ENCODE data around the gene MCUB.
A peak's percentile ranks its signal among the peaks of the same experiment; 100 is the strongest.

The MCUB gene

GRCh38 chr4:109571494-109571893 is 11.4 kb downstream of the MCUB start:
- H3K23ac ChIP-seq (ENCODE audit: low read length): no peak overlapping the region
- WGBS (ENCODE audit: extremely low coverage, insufficient coverage, low lambda C conversion rate): no CpG with 5 or more reads among the region's 3 CpGs

GRCh38 chr4:109572154-109572553 is 12.1 kb downstream of the MCUB start:
- Histone ChIP-seq H2BK5ac (ENCODE audit: low read length) (no peak overlapping the region), H3K27ac (ENCODE audit: low read depth, low read length) (no peak overlapping the region), H4K5ac (ENCODE audit: low read length) (no peak overlapping the region), H2BK120ac (ENCODE audit: low read depth, low read length) (no peak overlapping the region), H2AK5ac (ENCODE audit: low read length) (no peak overlapping the region), H3K36me3 (ENCODE audit: control insufficient read depth, insufficient read depth, low read length) (no peaks in the 10 kb centered on the region), H3K4me1 (ENCODE audit: control insufficient read depth, low read depth, low read length) (no peaks in the 10 kb centered on the region), H3K27me3 (ENCODE audit: insufficient read depth, low read length, poor library complexity) (no peaks in the 10 kb centered on the region), H2BK15ac (replicated peaks; ENCODE audit: low read depth) (no peak overlapping the region), H3K4ac (ENCODE audit: low read depth, low read length) (no peak overlapping the region), H3K9ac (ENCODE audit: low read length) (no peak overlapping the region), H3K79me1 (ENCODE audit: low read length) (no peaks in the 10 kb centered on the region), H3K4me2 (ENCODE audit: low read length) (no peak overlapping the region), H3K4me3 (ENCODE audit: low read length) (no peak overlapping the region), H3K23ac (ENCODE audit: low read length) (no peak overlapping the region), H4K8ac (ENCODE audit: low read depth, low read length) (no peak overlapping the region), H3K56ac (ENCODE audit: low read length) (no peak overlapping the region), H3K79me2 (ENCODE audit: control insufficient read depth, insufficient read depth, low read length) (no peaks in the 10 kb centered on the region), H3K18ac (ENCODE audit: low read length) (no peak overlapping the region)
- no CpG with 5 or more reads among the region's 3 CpGs for WGBS (ENCODE audit: extremely low coverage, insufficient coverage, low lambda C conversion rate)
- no peak for DNase-seq

More at GRCh38 chr4:109571494-109571893, 11.4 kb downstream of the MCUB start:
- no peak overlapping the region for H2BK5ac ChIP-seq (ENCODE audit: low read length)
- H3K4me1 ChIP-seq (ENCODE audit: control insufficient read depth, low read depth, low read length): no peaks in the 10 kb centered on the region
- no peak overlapping the region for H3K18ac ChIP-seq (ENCODE audit: low read length)
- no peak overlapping the region for H2BK120ac ChIP-seq (ENCODE audit: low read depth, low read length)
- H3K9ac ChIP-seq (ENCODE audit: low read length): no peak overlapping the region
- no peak overlapping the region for H3K4ac ChIP-seq (ENCODE audit: low read depth, low read length)
- H4K8ac ChIP-seq (ENCODE audit: low read depth, low read length): no peak overlapping the region
- DNase-seq: no peak
- no peaks in the 10 kb centered on the region for H3K36me3 ChIP-seq (ENCODE audit: control insufficient read depth, insufficient read depth, low read length)
- no peak overlapping the region for H3K4me2 ChIP-seq (ENCODE audit: low read length)
- H3K79me1 ChIP-seq (ENCODE audit: low read length): no peaks in the 10 kb centered on the region
- no peak overlapping the region for H2BK15ac ChIP-seq (replicated peaks; ENCODE audit: low read depth)
- H3K79me2 ChIP-seq (ENCODE audit: control insufficient read depth, insufficient read depth, low read length): no peaks in the 10 kb centered on the region
- H3K4me3 ChIP-seq (ENCODE audit: low read length): no peak overlapping the region
- no peak overlapping the region for H3K27ac ChIP-seq (ENCODE audit: low read depth, low read length)
- H3K56ac ChIP-seq (ENCODE audit: low read length): no peak overlapping the region
- no peaks in the 10 kb centered on the region for H3K27me3 ChIP-seq (ENCODE audit: insufficient read depth, low read length, poor library complexity)
- H4K5ac ChIP-seq (ENCODE audit: low read length): no peak overlapping the region
- no peak overlapping the region for H2AK5ac ChIP-seq (ENCODE audit: low read length)

- H2BK5ac ChIP-seq (ENCODE audit: low read length): no peak overlapping the region
- no CpG with 5 or more reads among the region's 6 CpGs for WGBS (ENCODE audit: extremely low coverage, insufficient coverage, low lambda C conversion rate)
- no peak overlapping the region for H2AK5ac ChIP-seq (ENCODE audit: low read length)
- no peak overlapping the region for H3K23ac ChIP-seq (ENCODE audit: low read length)
- H3K18ac ChIP-seq (ENCODE audit: low read length): no peak overlapping the region
- H4K8ac ChIP-seq (ENCODE audit: low read depth, low read length): no peak overlapping the region
- no peaks in the 10 kb centered on the region for H3K27me3 ChIP-seq (ENCODE audit: insufficient read depth, low read length, poor library complexity)
- no peak overlapping the region for H3K4me2 ChIP-seq (ENCODE audit: low read length)
- H2BK120ac ChIP-seq (ENCODE audit: low read depth, low read length): no peak overlapping the region
- no peaks in the 10 kb centered on the region for H3K79me2 ChIP-seq (ENCODE audit: control insufficient read depth, insufficient read depth, low read length)
- no peak overlapping the region for H3K9ac ChIP-seq (ENCODE audit: low read length)
- H3K4ac ChIP-seq (ENCODE audit: low read depth, low read length): no peak overlapping the region
- no peaks in the 10 kb centered on the region for H3K4me1 ChIP-seq (ENCODE audit: control insufficient read depth, low read depth, low read length)
- no peaks in the 10 kb centered on the region for H3K36me3 ChIP-seq (ENCODE audit: control insufficient read depth, insufficient read depth, low read length)
- no peaks in the 10 kb centered on the region for H3K79me1 ChIP-seq (ENCODE audit: low read length)
- no peak overlapping the region for H3K56ac ChIP-seq (ENCODE audit: low read length)
- no peak overlapping the region for H2BK15ac ChIP-seq (replicated peaks; ENCODE audit: low read depth)
- no peak overlapping the region for H4K5ac ChIP-seq (ENCODE audit: low read length)
- no peak overlapping the region for H3K4me3 ChIP-seq (ENCODE audit: low read length)
- H3K27ac ChIP-seq (ENCODE audit: low read depth, low read length): no peak overlapping the region
- DNase-seq: peak; percentile 26
Measured at GRCh38 chr4:109574443-109574850, 14.4 kb downstream of the MCUB start.

GRCh38 chr4:109574931-109575804 is 15.1 kb downstream of the MCUB start:
- H3K79me1 ChIP-seq (ENCODE audit: low read length): no peaks in the 10 kb centered on the region
- H3K36me3 ChIP-seq (ENCODE audit: control insufficient read depth, insufficient read depth, low read length): no peaks in the 10 kb centered on the region
- H3K9ac ChIP-seq (ENCODE audit: low read length): no peak overlapping the region
- no peak overlapping the region for H2BK5ac ChIP-seq (ENCODE audit: low read length)
- no peaks in the 10 kb centered on the region for H3K27me3 ChIP-seq (ENCODE audit: insufficient read depth, low read length, poor library complexity)
- H2AK5ac ChIP-seq (ENCODE audit: low read length): no peak overlapping the region
- no peak overlapping the region for H3K4ac ChIP-seq (ENCODE audit: low read depth, low read length)
- H4K5ac ChIP-seq (ENCODE audit: low read length): no peak overlapping the region
- H3K23ac ChIP-seq (ENCODE audit: low read length): no peak overlapping the region
- H3K27ac ChIP-seq (ENCODE audit: low read depth, low read length): no peak overlapping the region
- no peak overlapping the region for H3K18ac ChIP-seq (ENCODE audit: low read length)
- H3K56ac ChIP-seq (ENCODE audit: low read length): no peak overlapping the region
- H3K4me3 ChIP-seq (ENCODE audit: low read length): no peak overlapping the region
- H3K4me1 ChIP-seq (ENCODE audit: control insufficient read depth, low read depth, low read length): no peaks in the 10 kb centered on the region
- no peak for DNase-seq
- no peaks in the 10 kb centered on the region for H3K79me2 ChIP-seq (ENCODE audit: control insufficient read depth, insufficient read depth, low read length)
- H3K4me2 ChIP-seq (ENCODE audit: low read length): no peak overlapping the region
- H4K8ac ChIP-seq (ENCODE audit: low read depth, low read length): no peak overlapping the region
- no peak overlapping the region for H2BK15ac ChIP-seq (replicated peaks; ENCODE audit: low read depth)
- no CpG with 5 or more reads among the region's 7 CpGs for WGBS (ENCODE audit: extremely low coverage, insufficient coverage, low lambda C conversion rate)
- no peak overlapping the region for H2BK120ac ChIP-seq (ENCODE audit: low read depth, low read length)

GRCh38 chr4:109576462-109576861 is 16.4 kb downstream of the MCUB start:
- Histone ChIP-seq H3K27ac (ENCODE audit: low read depth, low read length) (no peak overlapping the region), H3K4me2 (ENCODE audit: low read length) (no peak overlapping the region), H3K23ac (ENCODE audit: low read length) (no peak overlapping the region), H2AK5ac (ENCODE audit: low read length) (no peak overlapping the region), H4K8ac (ENCODE audit: low read depth, low read length) (no peak overlapping the region), H4K5ac (ENCODE audit: low read length) (no peak overlapping the region), H3K4me3 (ENCODE audit: low read length) (no peak overlapping the region), H3K79me2 (ENCODE audit: control insufficient read depth, insufficient read depth, low read length) (no peaks in the 10 kb centered on the region), H3K36me3 (ENCODE audit: control insufficient read depth, insufficient read depth, low read length) (no peaks in the 10 kb centered on the region), H3K4ac (ENCODE audit: low read depth, low read length) (no peak overlapping the region), H3K27me3 (ENCODE audit: insufficient read depth, low read length, poor library complexity) (no peaks in the 10 kb centered on the region), H2BK15ac (replicated peaks; ENCODE audit: low read depth) (no peak overlapping the region), H3K79me1 (ENCODE audit: low read length) (no peaks in the 10 kb centered on the region), H2BK120ac (ENCODE audit: low read depth, low read length) (no peak overlapping the region), H3K56ac (ENCODE audit: low read length) (no peak overlapping the region), H3K18ac (ENCODE audit: low read length) (no peak overlapping the region), H3K4me1 (ENCODE audit: control insufficient read depth, low read depth, low read length) (no peaks in the 10 kb centered on the region), H3K9ac (ENCODE audit: low read length) (no peak overlapping the region), H2BK5ac (ENCODE audit: low read length) (no peak overlapping the region)
- no CpG with 5 or more reads among the region's 2 CpGs for WGBS (ENCODE audit: extremely low coverage, insufficient coverage, low lambda C conversion rate)
- DNase-seq: no peak

GRCh38 chr4:109578846-109579245 is 18.8 kb downstream of the MCUB start:
- H3K56ac ChIP-seq (ENCODE audit: low read length): no peak overlapping the region
- H4K5ac ChIP-seq (ENCODE audit: low read length): no peak overlapping the region

More at GRCh38 chr4:109578846-109579245, 18.8 kb downstream of the MCUB start:
- H3K27ac ChIP-seq (ENCODE audit: low read depth, low read length): no peak overlapping the region
- H3K9ac ChIP-seq (ENCODE audit: low read length): no peak overlapping the region
- no peak for DNase-seq
- H3K23ac ChIP-seq (ENCODE audit: low read length): no peak overlapping the region
- no peak overlapping the region for H2BK120ac ChIP-seq (ENCODE audit: low read depth, low read length)
- no peak overlapping the region for H3K18ac ChIP-seq (ENCODE audit: low read length)
- H3K27me3 ChIP-seq (ENCODE audit: insufficient read depth, low read length, poor library complexity): no peaks in the 10 kb centered on the region
- H2BK5ac ChIP-seq (ENCODE audit: low read length): no peak overlapping the region
- H3K4me3 ChIP-seq (ENCODE audit: low read length): no peak overlapping the region
- H3K4me1 ChIP-seq (ENCODE audit: control insufficient read depth, low read depth, low read length): no peaks in the 10 kb centered on the region
- WGBS (ENCODE audit: extremely low coverage, insufficient coverage, low lambda C conversion rate): no CpG with 5 or more reads among the region's 3 CpGs
- H3K36me3 ChIP-seq (ENCODE audit: control insufficient read depth, insufficient read depth, low read length): no peaks in the 10 kb centered on the region
- no peak overlapping the region for H2AK5ac ChIP-seq (ENCODE audit: low read length)
- H2BK15ac ChIP-seq (replicated peaks; ENCODE audit: low read depth): no peak overlapping the region
- no peaks in the 10 kb centered on the region for H3K79me1 ChIP-seq (ENCODE audit: low read length)
- H4K8ac ChIP-seq (ENCODE audit: low read depth, low read length): no peak overlapping the region
- H3K4me2 ChIP-seq (ENCODE audit: low read length): no peak overlapping the region
- H3K4ac ChIP-seq (ENCODE audit: low read depth, low read length): no peak overlapping the region
- H3K79me2 ChIP-seq (ENCODE audit: control insufficient read depth, insufficient read depth, low read length): no peaks in the 10 kb centered on the region

Measured in mesendoderm (in vitro differentiated cells).